GM12878 (cell line): Measurements from ENCODE around the gene PRRG3. TPM values are rescaled to one million over a fixed set of nuclear protein-coding genes. Genes with fewer than 3 reads are reported as not detected.

ENCODE experiments used
- ATAC-seq: fragments of 200-7000 bp; cut with Tn5 transposase; 3 replicates; pipeline ENCODE4 v1.9.1; 2020; ENCODE audit warnings: mild to moderate bottlenecking, moderate library complexity
- BruUV-seq: library from RNA; stranded (reverse); fragments of 400-500 nt; replicated peaks from 2 replicates; lab custom pipeline; 2021; lab: Mats Ljungman, UMichigan
- CTCF ChIA-PET: fragments of 300-600 bp; sonication (Branson Sonifier 250); formaldehyde crosslinking; extraction: SDS; loops from one replicate; lab custom pipeline; 2021; ENCODE audit warnings: inconsistent platforms; lab: Yijun Ruan, JAX
- POLR2A ChIA-PET: fragments of 350-600 bp; formaldehyde crosslinking; extraction: SDS; loops from one replicate; lab custom pipeline; 2021; ENCODE audit warnings: inconsistent platforms; lab: Charles Lee
- RAD21 ChIA-PET: fragments of 300-600 bp; sonication (Branson Sonifier 250); formaldehyde crosslinking; loops from one replicate; lab custom pipeline; 2023; ENCODE audit warnings: antibody characterized with exemption; ENCODE audit not compliant: unreplicated experiment; lab: Charles Lee
- SMC1A ChIA-PET: fragments of 300-600 bp; sonication (Branson Sonifier 250); formaldehyde crosslinking; loops from one replicate; lab custom pipeline; 2023; ENCODE audit not compliant: unreplicated experiment, uncharacterized antibody; lab: Charles Lee
- DNase-seq: peaks from one replicate; pipeline ENCODE4 v3.0.0-alpha.2; 2011; ENCODE audit warnings: low read depth, low spot score
- FAIRE-seq: peaks from 3 replicates; lab custom pipeline; 2011; peaks lifted over from hg19 to GRCh38; lab: Jason Lieb, UNC
- H2AFZ ChIP-seq: 2 replicates; pipeline ENCODE4 v1.6.0; 2011; ENCODE audit warnings: low read depth, low read length, control low read depth; ENCODE audit not compliant: control insufficient read depth
- H3K27ac ChIP-seq: 2 replicates; pipeline ENCODE4 v1.5.1; 2011; ENCODE audit warnings: control low read depth; ENCODE audit not compliant: control insufficient read depth, insufficient read depth
- H3K27me3 ChIP-seq, 2 experiments: replicated peaks in 1 of 2; 2 replicates each; pipeline versions ENCODE4 v1.6.0 to v1.6.1; 2011; ENCODE audit warnings: low read length in 1 of 2; ENCODE audit not compliant: control insufficient read depth in 2 of 2, insufficient read depth in 2 of 2
- H3K36me3 ChIP-seq, 2 experiments: 2 replicates each; pipeline ENCODE4 v1.5.1; 2011; ENCODE audit warnings: low read length in 1 of 2; ENCODE audit not compliant: control insufficient read depth in 2 of 2, insufficient read depth in 2 of 2
- H3K4me1 ChIP-seq: 2 replicates; pipeline ENCODE4 v1.6.1; 2011; ENCODE audit warnings: mild to moderate bottlenecking, low read length, moderate library complexity, mixed read lengths; ENCODE audit not compliant: control insufficient read depth, insufficient read depth
- H3K4me2 ChIP-seq: 2 replicates; pipeline ENCODE4 v1.6.0; 2011; ENCODE audit warnings: control low read depth; ENCODE audit not compliant: control insufficient read depth, insufficient read depth
- H3K4me3 ChIP-seq: fragments of 200-600 bp; sonication (generic); 2 replicates; pipeline ENCODE4 v1.5.1; 2016
- H3K79me2 ChIP-seq: 2 replicates; pipeline ENCODE4 v1.6.0; 2011; ENCODE audit warnings: low read length; ENCODE audit not compliant: control insufficient read depth, insufficient read depth
- H3K9ac ChIP-seq: 2 replicates; pipeline ENCODE4 v1.8.0; 2011; ENCODE audit warnings: low read length, control low read depth, mixed read lengths; ENCODE audit not compliant: control insufficient read depth, insufficient read depth
- H3K9me3 ChIP-seq: replicated peaks from 3 replicates; pipeline ENCODE4 v1.5.1; 2011; ENCODE audit warnings: mild to moderate bottlenecking, low read length; ENCODE audit not compliant: control insufficient read depth, insufficient read depth
- H4K20me1 ChIP-seq: 2 replicates; pipeline ENCODE4 v1.6.0; 2011; ENCODE audit not compliant: control insufficient read depth, insufficient read depth
- BACH1 ChIP-seq: fragments of 450-650 bp; IDR thresholded peaks from 2 replicates; pipeline ENCODE4 v1.6.1; 2017; ENCODE audit warnings: mild to moderate bottlenecking, borderline replicate concordance
- EP300 ChIP-seq, 2 experiments: fragments of 150-350 bp in 1 of 2; IDR thresholded peaks; 2 replicates each; pipeline ENCODE4 v1.6.1; 2011 to 2012; ENCODE audit warnings: low read depth in 2 of 2, low read length in 2 of 2, borderline replicate concordance in 1 of 2, improper control_type of control experiment in 1 of 2, inconsistent platforms in 1 of 2; ENCODE audit not compliant: control insufficient read depth in 1 of 2
- JUND ChIP-seq: IDR thresholded peaks from 2 replicates; pipeline ENCODE4 v1.6.1; 2012; ENCODE audit warnings: low read depth, mild to moderate bottlenecking, low read length, improper control_type of control experiment, moderate library complexity
- in situ Hi-C: fragments of 300-500 bp; cut with MboI; formaldehyde crosslinking; loops from 9 replicates; pipeline ENCODE4 v1.14.3; 2018; ENCODE audit warnings: mixed read lengths
- intact Hi-C: fragments of 100-400 bp; cut with micrococcal nuclease; formaldehyde crosslinking; loops from one replicate; pipeline ENCODE4 v1.14.2; 2022; ENCODE audit not compliant: unreplicated experiment
- polyA plus RNA-seq, 11 experiments: library from polyadenylated mRNA; depleted of rRNA in 4 of 11; unstranded in 6 of 11; stranded (reverse) in 5 of 11; fragments of >200 nt; fragmentation: Nextera tagmentation in 4 of 11; fragmentation: Illumina TruSeq in 1 of 11; extraction: Ambion mirVana in 4 of 11; extraction: Trizol in 1 of 11; gene quantifications; 1 replicate in 1 of 11; 2 replicates in 10 of 11; pipeline versions ENCODE4 v1.2.1 to v1.2.3, GENCODE V29; 2011 to 2016; ENCODE audit warnings: inconsistent platforms in 2 of 11, missing spikeins in 2 of 11, low read depth in 1 of 11
- total RNA-seq, 4 experiments: library from RNA; depleted of rRNA in 3 of 4; stranded (reverse); fragments of >200 nt in 3 of 4; fragmentation: Illumina TruSeq in 1 of 4; extraction: Trizol in 1 of 4; gene quantifications; 2 replicates each; pipeline versions ENCODE4 v1.2.1 to v1.2.3, GENCODE V29; 2013 to 2021
- TF ChIP-seq, protein P1 (sequence below), 3 experiments: IDR thresholded peaks in 2 of 3; conservative IDR thresholded peaks in 1 of 3; 2 replicates each; pipeline ENCODE4 v1.5.1; 2011; ENCODE audit warnings: low read depth in 3 of 3, low read length in 3 of 3, mild to moderate bottlenecking in 3 of 3, control low read depth in 2 of 3, moderate library complexity in 2 of 3, inconsistent platforms in 1 of 3, mixed read lengths in 1 of 3; ENCODE audit not compliant: control insufficient read depth in 2 of 3, insufficient read depth in 1 of 3; ENCODE audit errors: extremely low read depth in 1 of 3
- TF ChIP-seq, protein P2 (sequence below): fragments of 450-650 bp; IDR thresholded peaks from 2 replicates; pipeline ENCODE4 v1.6.1; 2017; ENCODE audit warnings: antibody characterized with exemption, mild to moderate bottlenecking, moderate library complexity

The PRRG3 gene
- total and polyA plus RNA-seq, 10 of the 15 experiments (the other 5 are each of a cell fraction or from before 2014, with no cell fraction given), result under 0.01 TPM; not detected in 9

DNA sequence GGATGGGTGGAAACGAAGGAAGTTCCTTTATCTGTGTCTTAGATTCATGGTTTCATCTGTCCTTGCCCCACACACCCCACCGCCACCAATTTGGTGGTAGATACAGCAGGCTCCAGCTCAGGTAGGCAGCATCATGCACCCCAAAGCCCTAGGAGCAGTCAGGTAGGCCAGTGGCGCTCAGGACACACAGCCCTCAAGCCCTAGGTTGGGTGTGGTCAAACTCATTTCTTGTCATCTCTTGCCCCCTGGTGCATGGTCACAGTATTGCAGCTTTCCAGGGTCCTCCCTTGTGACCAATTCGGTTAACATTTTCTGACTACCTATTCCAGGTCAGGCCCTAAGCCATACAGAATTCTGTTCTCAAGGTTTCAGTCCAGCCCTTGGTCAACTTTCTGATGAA is 14.5 kb upstream of the PRRG3 start (continued):
- TF ChIP-seq, protein P1, sequence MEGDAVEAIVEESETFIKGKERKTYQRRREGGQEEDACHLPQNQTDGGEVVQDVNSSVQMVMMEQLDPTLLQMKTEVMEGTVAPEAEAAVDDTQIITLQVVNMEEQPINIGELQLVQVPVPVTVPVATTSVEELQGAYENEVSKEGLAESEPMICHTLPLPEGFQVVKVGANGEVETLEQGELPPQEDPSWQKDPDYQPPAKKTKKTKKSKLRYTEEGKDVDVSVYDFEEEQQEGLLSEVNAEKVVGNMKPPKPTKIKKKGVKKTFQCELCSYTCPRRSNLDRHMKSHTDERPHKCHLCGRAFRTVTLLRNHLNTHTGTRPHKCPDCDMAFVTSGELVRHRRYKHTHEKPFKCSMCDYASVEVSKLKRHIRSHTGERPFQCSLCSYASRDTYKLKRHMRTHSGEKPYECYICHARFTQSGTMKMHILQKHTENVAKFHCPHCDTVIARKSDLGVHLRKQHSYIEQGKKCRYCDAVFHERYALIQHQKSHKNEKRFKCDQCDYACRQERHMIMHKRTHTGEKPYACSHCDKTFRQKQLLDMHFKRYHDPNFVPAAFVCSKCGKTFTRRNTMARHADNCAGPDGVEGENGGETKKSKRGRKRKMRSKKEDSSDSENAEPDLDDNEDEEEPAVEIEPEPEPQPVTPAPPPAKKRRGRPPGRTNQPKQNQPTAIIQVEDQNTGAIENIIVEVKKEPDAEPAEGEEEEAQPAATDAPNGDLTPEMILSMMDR (IDR thresholded peaks at IDR 0.05 in 2 of 3, conservative IDR thresholded peaks at IDR 0.05 in 1 of 3; ENCODE audit: control insufficient read depth in 2 of 3, extremely low read depth in 1 of 3, insufficient read depth in 1 of 3, low read depth in 3 of 3, low read length in 3 of 3), result peak; percentile 73 to 83 (median 80)
- TF ChIP-seq JUND, result no peak

DNA sequence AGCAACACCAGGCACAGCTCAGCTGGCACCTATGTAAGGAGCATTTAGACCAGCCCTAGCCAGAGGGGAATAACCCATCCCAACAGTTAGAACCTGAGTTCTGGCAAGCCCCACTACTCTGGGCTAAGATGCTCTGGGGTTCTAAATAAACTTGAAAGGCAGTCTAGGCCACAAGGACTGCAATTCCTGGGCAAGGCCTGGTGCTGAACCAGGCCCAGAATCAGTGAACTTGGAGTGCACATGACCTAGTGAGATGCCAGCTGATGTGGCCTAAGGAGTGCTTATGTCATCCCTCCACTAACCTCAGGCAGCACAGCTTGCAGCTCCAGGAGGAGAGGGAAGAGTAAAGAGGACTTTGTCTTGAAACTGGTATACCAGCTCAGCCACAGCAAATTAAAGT is 7.6 kb upstream of the PRRG3 start:
- RAD21 ChIA-PET, result no interaction called here
- H3K4me3 ChIP-seq, result no peak overlapping the region
- no peak for DNase-seq
- no peaks in the 10 kb centered on the region for H3K9me3 ChIP-seq
- H3K79me2 ChIP-seq, result no peaks in the 10 kb centered on the region
- TF ChIP-seq, protein P2, sequence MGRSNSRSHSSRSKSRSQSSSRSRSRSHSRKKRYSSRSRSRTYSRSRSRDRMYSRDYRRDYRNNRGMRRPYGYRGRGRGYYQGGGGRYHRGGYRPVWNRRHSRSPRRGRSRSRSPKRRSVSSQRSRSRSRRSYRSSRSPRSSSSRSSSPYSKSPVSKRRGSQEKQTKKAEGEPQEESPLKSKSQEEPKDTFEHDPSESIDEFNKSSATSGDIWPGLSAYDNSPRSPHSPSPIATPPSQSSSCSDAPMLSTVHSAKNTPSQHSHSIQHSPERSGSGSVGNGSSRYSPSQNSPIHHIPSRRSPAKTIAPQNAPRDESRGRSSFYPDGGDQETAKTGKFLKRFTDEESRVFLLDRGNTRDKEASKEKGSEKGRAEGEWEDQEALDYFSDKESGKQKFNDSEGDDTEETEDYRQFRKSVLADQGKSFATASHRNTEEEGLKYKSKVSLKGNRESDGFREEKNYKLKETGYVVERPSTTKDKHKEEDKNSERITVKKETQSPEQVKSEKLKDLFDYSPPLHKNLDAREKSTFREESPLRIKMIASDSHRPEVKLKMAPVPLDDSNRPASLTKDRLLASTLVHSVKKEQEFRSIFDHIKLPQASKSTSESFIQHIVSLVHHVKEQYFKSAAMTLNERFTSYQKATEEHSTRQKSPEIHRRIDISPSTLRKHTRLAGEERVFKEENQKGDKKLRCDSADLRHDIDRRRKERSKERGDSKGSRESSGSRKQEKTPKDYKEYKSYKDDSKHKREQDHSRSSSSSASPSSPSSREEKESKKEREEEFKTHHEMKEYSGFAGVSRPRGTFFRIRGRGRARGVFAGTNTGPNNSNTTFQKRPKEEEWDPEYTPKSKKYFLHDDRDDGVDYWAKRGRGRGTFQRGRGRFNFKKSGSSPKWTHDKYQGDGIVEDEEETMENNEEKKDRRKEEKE, result no peak
- TF ChIP-seq BACH1, result no peak
- no peak for TF ChIP-seq EP300 (IDR thresholded peaks at IDR 0.05; ENCODE audit: borderline replicate concordance in 1 of 2, control insufficient read depth in 1 of 2, low read depth in 2 of 2, low read length in 2 of 2)
- TF ChIP-seq, all 136 proteins: peak for 0
- H3K36me3 ChIP-seq, result no peaks in the 10 kb centered on the region
- SMC1A ChIA-PET, result no interaction called here
- H3K27ac ChIP-seq, result no peak overlapping the region
- H3K4me2 ChIP-seq, result no peak overlapping the region
- POLR2A ChIA-PET, result no interaction called here
- intact Hi-C loops, result loop anchor here (10.0 kb wide), 1 partner anchor 323 kb away; no protein-coding TSS in a partner anchor
- FAIRE-seq, result no peak
- no peak overlapping the region for H2AFZ ChIP-seq
- no peak for ATAC-seq
- CTCF ChIA-PET, result interaction anchor here (1.0 kb wide), 1 partner anchor 66 kb away, joined by 3 read pairs; no protein-coding TSS in a partner anchor
- in situ Hi-C loops, result loop anchor here (25.0 kb wide), 1 partner anchor 925 kb away; no protein-coding TSS in a partner anchor
- 0 out of 4 replicates have a peak, but pooled peaks cover 0 to 2% of the 10 kb centered on the region in 2 experiments for H3K27me3 ChIP-seq
- no peaks in the 10 kb centered on the region for H3K4me1 ChIP-seq
- no peak overlapping the region for H3K9ac ChIP-seq
- no TSS peak for BruUV-seq
- no peaks in the 10 kb centered on the region for H4K20me1 ChIP-seq
